Activated CD4-positive, alpha-beta T cell treated with anti-CD3 and anti-CD28 coated beads, Interleukin-2, amount 50 U/mL, for 16 hours (primary cell): ENCODE measurements around the gene ORAI3.

Experiments used
- DNase-seq: peaks from one replicate; pipeline ENCODE4 v3.0.0-alpha.2; 2020

Gene ORAI3

GRCh38 chr16:30992931-30993816, 44.3 kb downstream of the ORAI3 start:
- DNase-seq, result no peak

GRCh38 chr16:30995927-30996323, 47.1 kb downstream of the ORAI3 start:
- DNase-seq, result no peak

GRCh38 chr16:30996324-30996984, 47.6 kb downstream of the ORAI3 start:
- DNase-seq, result no peak

- peak; percentile 86 for DNase-seq
These were observed 48.3 kb downstream of the ORAI3 start for GRCh38 chr16:30996985-30997724.

GRCh38 chr16:30997725-30998711, 49.1 kb downstream of the ORAI3 start:
- DNase-seq, result no peak

GRCh38 chr16:30998852-30999761, 50.2 kb downstream of the ORAI3 start:
- DNase-seq, result no peak

GRCh38 chr16:31000671-31001382, 52.0 kb downstream of the ORAI3 start:
- DNase-seq, result no peak

- DNase-seq, result no peak
These were observed 52.8 kb downstream of the ORAI3 start for GRCh38 chr16:31001507-31002249.

GRCh38 chr16:31002250-31002700, 53.4 kb downstream of the ORAI3 start:
- DNase-seq, result no peak

- DNase-seq, result no peak
These were observed 54.0 kb downstream of the ORAI3 start for GRCh38 chr16:31002862-31003341.

GRCh38 chr16:31003744-31004143, 54.9 kb downstream of the ORAI3 start:
- DNase-seq, result no peak
